HepG2 (cell line): ENCODE results near the gene YIF1B. TPM values are rescaled to one million over a fixed set of nuclear protein-coding genes. Genes with fewer than 3 reads are reported as not detected.

Experiments
- ATAC-seq: fragments of 200-7000 bp; cut with Tn5 transposase; 3 replicates; pipeline ENCODE4 v1.9.1; 2020; ENCODE audit warnings: mild to moderate bottlenecking, moderate library complexity
- BruUV-seq: library from RNA; stranded (reverse); fragments of 400-500 nt; replicated peaks from 2 replicates; lab custom pipeline; 2021; lab: Mats Ljungman, UMichigan
- CTCF ChIA-PET: fragments of 300-600 bp; formaldehyde crosslinking; extraction: SDS; loops from one replicate; lab custom pipeline; 2021; ENCODE audit warnings: low total read pairs, inconsistent platforms, low intra/inter-chr PET ratio; lab: Yijun Ruan, JAX
- POLR2A ChIA-PET: fragments of 350-600 bp; sonication (Branson Sonifier 250); formaldehyde crosslinking; loops from one replicate; lab custom pipeline; 2020; ENCODE audit warnings: antibody characterized with exemption, inconsistent platforms; lab: Yijun Ruan, JAX
- DNase-seq: peaks from one replicate; pipeline ENCODE4 v3.0.0-alpha.2; 2015; ENCODE audit warnings: low spot score
- FAIRE-seq: peaks from 3 replicates; lab custom pipeline; 2011; peaks lifted over from hg19 to GRCh38; lab: Jason Lieb, UNC
- H2AFZ ChIP-seq: one replicate; pipeline ENCODE4 v1.6.1; 2011; ENCODE audit warnings: low read length, inconsistent platforms
- H3K27ac ChIP-seq: fragments of 300-600 bp; 3 replicates; pipeline ENCODE4 v1.8.0; 2011; ENCODE audit warnings: mixed run types, mild to moderate bottlenecking, mixed read lengths, low read length, inconsistent platforms; ENCODE audit not compliant: insufficient read depth; ENCODE audit errors: extremely low read length
- H3K27me3 ChIP-seq, 2 experiments: fragments of 200-600 bp in 1 of 2; 2 replicates in 1 of 2; 3 replicates in 1 of 2; pipeline versions ENCODE4 v1.6.0 to v1.8.0; 2011; ENCODE audit warnings: low read length in 2 of 2, mild to moderate bottlenecking in 2 of 2, moderate library complexity in 2 of 2, inconsistent platforms in 1 of 2; ENCODE audit not compliant: insufficient read depth in 2 of 2, control insufficient read depth in 1 of 2
- H3K36me3 ChIP-seq, 2 experiments: fragments of 200-600 bp in 1 of 2; replicated peaks in 1 of 2; 2 replicates in 1 of 2; 3 replicates in 1 of 2; pipeline versions ENCODE4 v1.5.1 to v1.8.0; 2011; ENCODE audit warnings: low read length in 2 of 2, inconsistent platforms in 1 of 2; ENCODE audit not compliant: insufficient read depth in 2 of 2, control insufficient read depth in 1 of 2
- H3K4me1 ChIP-seq: 2 replicates; pipeline ENCODE4 v1.5.1; 2012; ENCODE audit warnings: low read length, inconsistent platforms; ENCODE audit not compliant: insufficient read depth
- H3K4me2 ChIP-seq: 2 replicates; pipeline ENCODE4 v1.6.0; 2011; ENCODE audit warnings: low read depth, low read length, inconsistent platforms
- H3K4me3 ChIP-seq, 3 experiments: fragments of 200-600 bp in 1 of 3; sonication (generic), shearing (Covaris generic) in 1 of 3; replicated peaks in 1 of 3; 2 replicates each; pipeline ENCODE4 v1.5.1; 2011 to 2016; ENCODE audit warnings: low read length in 3 of 3, inconsistent platforms in 2 of 3, low read depth in 2 of 3, mild to moderate bottlenecking in 2 of 3, control low read depth in 1 of 3, mixed read lengths in 1 of 3; ENCODE audit not compliant: insufficient read depth in 1 of 3
- H3K79me2 ChIP-seq: one replicate; pipeline ENCODE4 v1.6.1; 2011; ENCODE audit warnings: low read length, inconsistent platforms; ENCODE audit not compliant: insufficient read depth
- H3K9ac ChIP-seq: 2 replicates; pipeline ENCODE4 v1.6.0; 2011; ENCODE audit warnings: mild to moderate bottlenecking, low read depth, low read length, inconsistent platforms; ENCODE audit not compliant: insufficient read depth
- H3K9me3 ChIP-seq: 2 replicates; pipeline ENCODE4 v1.5.1; 2012; ENCODE audit warnings: mild to moderate bottlenecking, low read length
- H4K20me1 ChIP-seq: 2 replicates; pipeline ENCODE4 v1.6.0; 2011; ENCODE audit warnings: inconsistent platforms, mild to moderate bottlenecking, low read length, moderate library complexity; ENCODE audit not compliant: insufficient read depth
- AKAP8 ChIP-seq: sonication (generic); formaldehyde crosslinking; IDR thresholded peaks from 2 replicates; pipeline ENCODE4 v1.5.1; 2020; ENCODE audit warnings: mild to moderate bottlenecking, missing genetic modification reagents
- CREB3 ChIP-seq: sonication (generic); formaldehyde crosslinking; IDR thresholded peaks from 2 replicates; pipeline ENCODE4 v1.5.0; 2020; ENCODE audit warnings: missing genetic modification reagents
- GLMP ChIP-seq: sonication (generic); formaldehyde crosslinking; IDR thresholded peaks from 2 replicates; pipeline ENCODE4 v1.9.0; 2021; ENCODE audit warnings: missing genetic modification reagents, mild to moderate bottlenecking, borderline replicate concordance
- KLF6 ChIP-seq: IDR thresholded peaks from 2 replicates; pipeline ENCODE4 v1.8.0; 2016; ENCODE audit warnings: missing biosample characterization, missing genetic modification reagents
- MXD1 ChIP-seq: sonication (generic); formaldehyde crosslinking; IDR thresholded peaks from 2 replicates; pipeline ENCODE4 v1.4.0; 2020; ENCODE audit warnings: mild to moderate bottlenecking, missing genetic modification reagents
- PITX1 ChIP-seq: sonication (generic); formaldehyde crosslinking; IDR thresholded peaks from 2 replicates; pipeline ENCODE4 v1.5.1; 2020; ENCODE audit warnings: mild to moderate bottlenecking, missing genetic modification reagents
- PRDM15 ChIP-seq: sonication (generic); formaldehyde crosslinking; IDR thresholded peaks from 2 replicates; pipeline ENCODE4 v1.4.0; 2020; ENCODE audit warnings: missing genetic modification reagents
- PREB ChIP-seq: sonication (generic); formaldehyde crosslinking; IDR thresholded peaks from 2 replicates; pipeline ENCODE4 v1.4.0; 2020; ENCODE audit warnings: missing genetic modification reagents
- ZBTB46 ChIP-seq: sonication (generic); formaldehyde crosslinking; IDR thresholded peaks from 2 replicates; pipeline ENCODE4 v1.4.0; 2020; ENCODE audit warnings: mild to moderate bottlenecking, missing genetic modification reagents, borderline replicate concordance
- ZC3H4 ChIP-seq: sonication (generic); formaldehyde crosslinking; IDR thresholded peaks from 2 replicates; pipeline ENCODE4 v1.4.0; 2020; ENCODE audit warnings: missing genetic modification reagents, borderline replicate concordance
- ZNF251 ChIP-seq: sonication (generic); formaldehyde crosslinking; IDR thresholded peaks from 2 replicates; pipeline ENCODE4 v1.9.0; 2021; ENCODE audit warnings: mild to moderate bottlenecking, missing genetic modification reagents
- ZNF550 ChIP-seq: sonication (generic); formaldehyde crosslinking; IDR thresholded peaks from 2 replicates; pipeline ENCODE4 v1.4.0; 2020; ENCODE audit warnings: mild to moderate bottlenecking, missing genetic modification reagents, borderline replicate concordance
- ZNF713 ChIP-seq: sonication (generic); formaldehyde crosslinking; IDR thresholded peaks from 2 replicates; pipeline ENCODE4 v1.4.0; 2020; ENCODE audit warnings: mild to moderate bottlenecking, missing genetic modification reagents
- WGBS: methylation state at CpG from one replicate; pipeline ENCODE4 v1.1.6; 2017; ENCODE audit warnings: low lambda C conversion rate; 5-methylcytosine and 5-hydroxymethylcytosine counted together
- in situ Hi-C: cut with HindIII; loops from 2 replicates; pipeline ENCODE4 v1.10.0; 2017; ENCODE audit warnings: low pct_unique_long_range_greater_than_20kb; ENCODE audit not compliant: extremely low pct_ligation_motif_present
- intact Hi-C: fragments of 100-400 bp; cut with micrococcal nuclease; formaldehyde crosslinking; loops from one replicate; pipeline ENCODE4 v1.10.0; 2022; ENCODE audit not compliant: unreplicated experiment
- polyA plus RNA-seq, 8 experiments: library from polyadenylated mRNA; depleted of rRNA in 3 of 8; stranded (reverse) in 7 of 8; unstranded in 1 of 8; fragments of >200 nt; fragmentation: Illumina TruSeq in 4 of 8; extraction: Trizol in 4 of 8; gene quantifications; 2 replicates each; pipeline versions ENCODE4 v1.2.1 to v1.2.3, GENCODE V29; 2011 to 2016; ENCODE audit warnings: low read depth in 4 of 8, missing spikeins in 1 of 8, mixed read lengths in 1 of 8; ENCODE audit not compliant: insufficient read depth in 1 of 8
- total RNA-seq, 5 experiments: library from RNA; depleted of rRNA; stranded (reverse); fragments of >200 nt; fragmentation: Illumina TruSeq; extraction: Trizol; gene quantifications; 2 replicates each; pipeline ENCODE4 v1.2.3, GENCODE V29; 2016; ENCODE audit warnings: low read depth in 1 of 5

Gene YIF1B
- total and polyA plus RNA-seq, 2 of the 13 experiments (the other 11 are each of a cell fraction or from before 2014, with no cell fraction given) = 41.4 to 85.2 TPM

GRCh38 chr19:38324431-38324830 is 8.7 kb upstream of the YIF1B start (continued):
- no peak for TF ChIP-seq PRDM15 (CRISPR knock-in tag)
- TF ChIP-seq ZNF550 (CRISPR knock-in tag) = no peak
- TF ChIP-seq KLF6 (CRISPR knock-in tag) = no peak
- no peak for TF ChIP-seq ZNF713 (CRISPR knock-in tag)
- no peak for TF ChIP-seq GLMP (CRISPR knock-in tag)
- TF ChIP-seq AKAP8 (CRISPR knock-in tag) = no peak

- ChIA-PET POLR2A (no interaction called here), CTCF (interaction anchor here (0.6 kb wide), 1 partner anchor 54 kb away, joined by 3 read pairs; no protein-coding TSS in a partner anchor)
- in situ Hi-C loops = no loop called here
- H4K20me1 ChIP-seq = no peaks in the 10 kb centered on the region
- H2AFZ ChIP-seq = no peak overlapping the region
- no peaks in the 10 kb centered on the region for H3K79me2 ChIP-seq
- 34% methylated on average over 7 of the region's 7 CpGs for WGBS
- no peak for FAIRE-seq
- H3K4me2 ChIP-seq = no peak overlapping the region
- no peak overlapping the region for H3K4me3 ChIP-seq
- H3K27ac ChIP-seq = no peak overlapping the region
- no TSS peak for BruUV-seq
- H3K9me3 ChIP-seq = no peaks in the 10 kb centered on the region
- peaks cover 8 to 50% of the 10 kb centered on the region in 2 experiments; a peak in 4 of 5 replicates for H3K27me3 ChIP-seq
- H3K9ac ChIP-seq = no peak overlapping the region
- ATAC-seq = no peak
- TF ChIP-seq MXD1 (CRISPR knock-in tag) (no peak), PREB (no peak), ZC3H4 (CRISPR knock-in tag) (no peak), CREB3 (CRISPR knock-in tag) (no peak), ZNF251 (CRISPR knock-in tag) (no peak), ZBTB46 (no peak), PITX1 (CRISPR knock-in tag) (no peak)
- no peak for DNase-seq
- no peaks in the 10 kb centered on the region for H3K36me3 ChIP-seq
- H3K4me1 ChIP-seq = peaks cover 8% of the 10 kb centered on the region; the same call in 1 of the 2 replicates
- intact Hi-C loops = loop anchor here (5.0 kb wide), 1 partner anchor 71 kb away; no protein-coding TSS in a partner anchor
Measured at GRCh38 chr19:38323291-38323690, 7.5 kb upstream of the YIF1B start.
